NCI-H446 treated with DMSO at 0.1 percent for 48 hours (cell line): ENCODE data around the gene SPRYD3.

Experiments
- DNase-seq: peaks from one replicate; lab custom pipeline; 2025; lab: John Stamatoyannopoulos, UW

SPRYD3 gene

GRCh38 chr12:53025250-53025649, 53.9 kb downstream of the SPRYD3 start:
- DNase-seq = no peak

- no peak for DNase-seq
Measured at GRCh38 chr12:53014709-53015108, 64.5 kb downstream of the SPRYD3 start.
